ENCODE results near the gene BRICD5.

The BRICD5 gene

GRCh38 chr16:2163211-2163881, 47.3 kb downstream of the BRICD5 start:
- no peak for DNase-seq (ENCODE audit: low read depth)

GRCh38 chr16:2162676-2163118, 48.0 kb downstream of the BRICD5 start:
- no peak for DNase-seq (ENCODE audit: low read depth)

- DNase-seq (ENCODE audit: low read depth), result no peak
These were observed 48.8 kb downstream of the BRICD5 start for GRCh38 chr16:2161911-2162310.

DNA sequence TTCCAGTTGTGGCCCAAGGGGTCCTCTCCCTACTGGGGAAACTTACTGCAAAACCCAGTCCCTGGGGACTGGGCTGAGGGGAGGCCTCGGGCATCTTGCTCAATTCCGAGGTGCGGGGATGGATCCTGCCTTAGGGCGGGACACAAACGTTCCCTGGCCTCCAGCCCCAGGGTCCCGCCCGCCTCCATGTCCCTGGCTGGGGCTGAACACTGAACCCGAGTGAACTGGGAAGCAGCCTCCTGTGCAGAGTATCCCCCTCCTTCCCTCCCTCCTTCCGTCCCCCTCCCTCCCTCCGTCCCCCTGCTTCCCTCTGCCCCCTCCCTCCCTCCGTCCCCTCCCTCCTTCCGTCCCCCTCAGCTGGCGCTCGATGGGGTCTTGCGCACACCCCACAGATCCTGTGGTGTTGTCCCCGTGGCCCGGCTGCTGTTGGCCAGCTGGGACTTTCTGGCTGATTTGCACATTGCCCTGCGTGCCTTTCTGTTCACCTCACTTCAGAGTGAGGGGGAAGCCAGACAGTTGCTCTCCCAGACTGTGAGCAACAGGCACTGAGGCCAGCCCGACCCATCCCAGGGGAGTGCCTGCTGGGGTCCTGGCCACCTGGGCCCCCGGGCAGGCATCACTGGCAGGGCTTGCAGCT, 49.6 kb downstream of the BRICD5 start:
- no peak for DNase-seq (ENCODE audit: low read depth)

All from stromal cell of bone marrow (primary cell).